Stimulated activated CD4-positive, alpha-beta T cell treated with anti-CD3 and anti-CD28 coated beads, TNF-alpha, amount 100 ng/mL, for 4 hours (primary cell): ENCODE results near the gene BMERB1.

Experiments
- DNase-seq, 3 experiments: peaks; one replicate each; pipeline ENCODE4 v3.0.0-alpha.2; 2020; ENCODE audit warnings: low read depth in 3 of 3

The BMERB1 gene

DNA sequence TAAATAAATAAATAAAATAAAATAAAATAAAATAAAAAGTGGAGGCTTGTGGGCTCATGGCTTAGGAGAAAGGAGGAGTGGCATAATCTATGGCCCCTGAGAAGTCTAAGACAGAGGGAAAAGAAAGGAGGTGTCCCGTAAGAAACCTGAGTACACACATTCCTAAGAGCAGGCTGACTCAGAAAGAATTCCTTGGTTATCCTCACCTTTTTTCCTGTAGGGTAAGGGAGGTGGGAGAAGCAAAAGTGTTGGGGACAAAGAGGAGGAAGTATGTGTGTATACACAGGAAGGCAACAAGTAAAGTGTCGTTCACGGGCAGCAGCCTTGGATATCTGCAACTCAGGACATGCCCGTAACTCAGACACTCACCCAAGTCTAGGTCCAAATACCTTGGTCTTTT, 179.3 kb downstream of the BMERB1 start:
- DNase-seq = no peak

DNA sequence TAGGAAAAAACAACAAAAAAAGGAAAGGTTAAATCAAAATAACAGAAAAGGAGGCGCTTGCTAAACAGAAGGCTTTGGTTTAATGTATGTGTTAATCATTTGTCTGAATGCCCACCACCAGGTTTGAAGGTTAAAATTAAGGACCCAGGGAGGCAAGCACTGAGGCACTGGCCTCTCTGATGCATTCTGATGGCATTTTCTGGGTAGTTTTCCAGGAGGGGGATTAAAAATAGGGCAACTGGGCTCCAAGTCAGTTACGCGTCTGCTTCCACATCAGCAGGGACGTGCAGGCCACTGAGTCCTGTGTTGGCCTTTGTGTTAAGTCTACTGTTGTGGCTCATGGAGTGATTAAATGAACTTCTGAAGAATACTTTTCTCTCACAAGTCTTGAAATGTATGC, 181.6 kb downstream of the BMERB1 start:
- no peak for DNase-seq

DNA sequence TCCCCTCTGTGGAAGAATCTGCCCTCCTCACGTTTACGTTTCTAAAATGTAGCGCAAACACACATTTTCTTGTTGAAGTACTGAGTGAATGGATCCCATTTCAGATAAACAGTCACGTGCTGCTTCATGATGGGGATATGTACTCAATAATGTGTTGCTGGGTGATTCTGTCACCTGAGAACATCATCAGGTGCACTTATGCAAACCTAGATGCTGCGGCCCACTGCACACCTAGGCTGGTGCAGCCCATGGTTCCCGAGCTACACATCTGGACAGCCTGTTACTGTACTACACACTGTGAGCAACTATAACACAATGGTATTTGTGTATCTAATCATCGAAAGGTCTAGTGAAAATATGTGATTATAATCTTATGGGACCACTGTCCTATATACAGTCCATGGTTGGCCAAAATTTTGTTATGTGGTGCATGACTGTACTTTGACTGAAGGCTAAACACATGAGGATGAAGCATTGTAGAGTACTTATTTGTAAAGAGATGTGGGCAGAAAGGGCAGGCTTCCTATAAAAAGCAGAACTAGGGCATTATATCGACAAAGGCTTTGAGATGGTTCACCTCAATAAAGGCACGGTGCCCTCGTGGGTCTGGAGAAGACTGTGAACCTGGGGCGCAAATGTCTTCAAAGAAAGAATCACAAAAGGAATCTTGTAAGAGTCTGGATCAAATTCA, 182.2 kb downstream of the BMERB1 start:
- DNase-seq = no peak

DNA sequence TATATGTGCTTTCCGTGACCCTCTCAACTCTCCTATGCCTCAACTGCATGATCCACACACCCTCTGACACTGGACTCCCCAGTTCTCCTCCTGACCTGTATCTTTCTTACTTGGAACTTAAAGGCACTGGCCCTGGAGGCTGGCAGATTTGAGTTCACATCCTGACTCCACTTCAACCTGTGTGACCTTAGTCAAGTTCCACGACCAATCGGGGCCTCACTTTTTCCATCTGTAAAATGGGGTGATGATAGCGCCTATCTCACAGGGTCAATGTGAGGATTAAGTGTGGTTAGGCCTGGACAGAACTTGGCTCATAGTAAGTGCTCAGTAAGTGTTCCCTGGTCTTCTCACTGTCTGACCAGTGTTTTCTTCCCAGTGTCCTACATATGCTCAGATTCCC, 183.5 kb downstream of the BMERB1 start:
- DNase-seq = no peak

DNA sequence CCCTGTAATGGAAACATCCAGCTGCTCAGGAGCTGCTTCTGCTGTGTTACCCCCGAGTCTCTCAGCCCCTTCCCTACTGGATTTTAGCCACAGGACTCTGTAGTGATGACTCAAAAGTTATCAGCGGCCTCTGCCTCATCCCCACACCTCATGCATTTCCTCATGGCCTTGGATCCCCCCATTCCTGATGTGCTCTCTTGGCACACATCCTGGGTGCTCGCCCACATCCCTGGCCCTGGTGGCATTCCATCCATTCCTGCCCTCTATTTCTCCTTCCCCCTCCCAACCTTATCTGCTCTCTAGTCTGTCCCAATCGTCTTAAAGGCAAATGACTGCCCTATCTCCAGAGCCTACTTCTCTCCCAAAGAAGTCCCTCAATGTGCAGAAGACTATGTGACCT, 184.0 kb downstream of the BMERB1 start:
- DNase-seq = no peak

DNA sequence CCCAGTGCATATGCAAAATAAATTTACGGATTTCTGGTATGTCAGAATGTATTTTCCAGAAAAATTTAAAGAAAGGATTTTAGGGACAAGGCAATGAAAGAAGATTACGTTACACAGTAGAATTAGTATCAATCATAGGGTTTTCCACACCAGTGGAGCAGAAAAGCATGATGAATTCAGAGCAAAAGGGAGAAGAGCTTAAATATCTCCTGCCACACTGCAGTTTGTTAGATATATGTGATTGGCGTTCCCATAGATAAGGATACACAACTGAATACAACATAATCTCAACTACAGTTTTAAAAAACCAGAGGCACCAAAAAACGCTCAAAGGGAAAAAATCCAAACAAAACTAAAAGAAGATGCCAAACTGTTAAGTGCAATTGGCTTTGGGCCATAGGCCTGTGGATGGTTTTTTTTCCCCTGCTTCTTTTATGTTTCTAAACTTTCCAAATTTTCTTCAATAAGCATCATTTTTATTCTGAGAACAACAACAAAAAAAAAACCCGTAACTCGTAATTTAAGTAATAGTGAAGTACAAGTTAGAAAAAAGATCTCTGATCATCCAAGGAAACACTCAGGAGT, 186.3 kb downstream of the BMERB1 start:
- DNase-seq = no peak

DNA sequence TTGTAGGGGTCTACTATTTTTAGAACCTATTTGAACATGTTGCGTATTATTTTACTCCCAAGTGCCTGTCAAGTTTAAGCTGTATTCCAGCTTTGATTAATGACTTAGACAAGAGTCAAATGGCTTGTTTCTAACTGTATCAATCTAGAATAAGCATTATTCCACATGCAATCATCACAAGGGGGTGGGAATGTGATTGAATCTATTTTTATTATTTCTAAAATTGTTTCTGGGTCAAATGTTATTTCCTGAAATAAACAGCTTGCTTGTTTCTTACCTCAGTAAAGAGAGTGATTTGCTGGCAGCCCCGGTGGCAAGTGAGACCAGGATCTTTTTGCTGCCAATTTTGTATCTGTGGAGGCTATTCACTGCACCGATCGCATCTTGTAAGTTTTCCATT, 187.1 kb downstream of the BMERB1 start:
- DNase-seq = no peak

DNA sequence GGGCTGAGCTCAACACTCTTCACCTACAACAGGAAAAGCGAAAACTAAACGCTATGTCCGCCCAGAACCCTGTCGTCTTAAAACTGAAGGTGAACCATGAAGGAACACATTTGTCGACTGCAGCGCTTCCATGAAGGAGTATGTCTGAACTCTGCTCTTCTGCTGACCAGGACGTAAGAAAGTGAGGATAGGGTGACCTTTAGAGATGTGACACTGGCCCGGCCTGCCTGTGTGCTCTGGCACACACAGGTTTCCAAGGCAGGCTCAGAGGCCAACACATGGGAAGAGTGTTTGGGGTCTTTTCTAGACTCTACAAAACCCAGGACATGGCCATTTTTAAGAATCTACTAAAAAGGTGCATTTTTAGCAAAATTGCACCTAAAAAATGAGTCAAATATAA, 187.5 kb downstream of the BMERB1 start:
- no peak for DNase-seq

DNA sequence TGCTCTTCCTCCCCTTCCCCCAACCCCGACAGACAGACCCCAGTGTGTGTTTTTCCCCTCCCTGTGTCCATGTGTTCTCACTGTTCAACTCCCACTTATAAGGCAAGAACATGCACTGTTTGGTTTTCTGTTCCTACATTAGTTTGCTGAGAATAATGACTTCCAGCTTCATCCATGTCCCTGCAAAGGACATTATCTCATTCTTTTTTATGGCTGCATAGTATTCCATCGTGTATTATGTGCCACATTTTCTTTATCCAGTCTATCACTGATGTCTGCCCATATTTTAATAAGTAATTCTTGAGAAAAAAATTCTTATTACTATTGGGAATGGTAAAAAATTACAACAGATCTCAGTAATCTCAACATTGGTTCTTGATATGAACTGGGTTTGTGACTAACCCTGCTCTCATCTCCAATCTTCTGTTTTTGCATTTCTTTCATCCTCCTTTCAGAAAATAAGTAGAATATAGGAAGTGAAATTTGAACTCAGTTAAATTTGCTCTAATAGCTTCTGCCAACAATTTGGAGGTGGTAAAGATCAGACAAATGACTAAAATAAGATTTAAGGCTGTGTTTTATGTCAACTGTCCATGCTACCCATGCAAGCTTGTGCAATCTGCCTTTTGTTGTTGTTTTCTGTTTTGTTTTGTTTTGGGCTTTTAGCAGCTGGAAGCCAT, 197.5 kb downstream of the BMERB1 start:
- DNase-seq = no peak

DNA sequence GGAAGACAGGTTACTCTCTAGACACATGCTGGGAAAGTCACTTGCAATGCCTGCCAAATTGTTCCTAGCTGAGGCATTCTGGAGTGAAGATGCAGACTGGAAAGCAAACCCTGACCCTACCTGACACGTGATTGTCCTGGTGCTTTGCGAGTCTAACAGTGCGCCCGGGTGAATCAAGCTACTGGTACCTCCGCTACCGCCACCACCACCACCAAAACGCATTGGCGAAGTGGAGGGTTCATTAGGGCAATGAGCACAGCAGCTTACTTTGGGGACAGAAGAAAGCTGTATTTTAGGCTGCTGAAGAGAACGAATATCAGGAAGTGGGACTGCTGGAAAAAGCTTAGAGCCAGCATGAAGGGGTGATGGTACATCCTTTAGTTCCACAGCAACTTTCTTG, 201.5 kb downstream of the BMERB1 start:
- DNase-seq = no peak

DNA sequence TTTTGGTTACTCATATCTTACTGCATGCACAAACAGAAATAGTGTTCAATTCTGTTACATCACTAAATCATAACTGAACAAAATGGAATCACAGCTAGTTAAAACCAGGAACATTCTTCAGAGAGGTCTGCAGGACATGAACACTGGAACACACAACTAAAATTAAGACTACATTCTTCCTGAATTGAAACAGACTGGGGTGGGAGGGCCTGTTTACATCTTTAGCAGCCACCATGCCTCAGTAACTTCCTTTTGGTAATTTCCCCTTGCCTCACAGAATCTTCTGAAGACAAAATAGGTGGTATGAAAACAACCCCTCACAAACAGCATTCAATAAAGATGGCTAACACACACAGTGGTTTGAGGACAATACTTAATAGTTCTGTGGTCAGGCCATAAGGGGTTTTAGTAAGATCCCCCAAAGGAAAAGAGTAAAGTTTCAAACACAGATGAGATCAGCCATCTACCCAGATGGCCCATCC, 202.0 kb downstream of the BMERB1 start:
- no peak for DNase-seq
